Stimulated activated CD8-positive, alpha-beta memory T cell treated with anti-CD3 and anti-CD28 coated beads, Interleukin-12 subunit alpha, Interleukin-12 subunit beta, amount 100 ng/mL, for 1 hour (primary cell): Measurements from ENCODE around the gene ANXA8L1.
"Not testable (repeated sequence)": the region's sequence is repeated elsewhere in the genome, so short reads cannot be mapped to it uniquely, and the experiment has no call there.

Experiments
- DNase-seq: peaks from one replicate; pipeline ENCODE4 v3.0.0-alpha.2; 2020; ENCODE audit warnings: low read depth

ANXA8L1 gene, protein sequence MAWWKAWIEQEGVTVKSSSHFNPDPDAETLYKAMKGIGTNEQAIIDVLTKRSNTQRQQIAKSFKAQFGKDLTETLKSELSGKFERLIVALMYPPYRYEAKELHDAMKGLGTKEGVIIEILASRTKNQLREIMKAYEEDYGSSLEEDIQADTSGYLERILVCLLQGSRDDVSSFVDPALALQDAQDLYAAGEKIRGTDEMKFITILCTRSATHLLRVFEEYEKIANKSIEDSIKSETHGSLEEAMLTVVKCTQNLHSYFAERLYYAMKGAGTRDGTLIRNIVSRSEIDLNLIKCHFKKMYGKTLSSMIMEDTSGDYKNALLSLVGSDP

DNA sequence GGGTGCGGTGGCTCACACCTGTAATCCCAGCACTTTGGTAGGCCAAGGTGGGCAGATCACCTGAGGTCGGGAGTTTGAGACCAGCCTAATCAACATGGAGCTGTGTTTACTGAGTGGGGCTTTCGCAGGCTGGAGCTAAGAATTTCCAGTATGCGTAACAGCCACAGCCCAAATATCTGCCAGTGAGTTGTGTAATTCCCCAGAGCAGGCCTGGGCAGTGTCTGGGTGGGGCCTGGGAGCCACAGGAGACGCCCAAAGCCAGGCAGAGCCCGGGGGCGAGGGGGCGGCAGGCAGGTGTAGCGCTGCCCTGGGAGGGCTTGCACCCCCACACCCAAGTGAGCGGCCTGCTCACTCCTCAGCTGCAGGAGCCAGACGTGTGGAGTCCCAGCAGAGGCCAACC lies at the start of gene ANXA8L1:
TSS of gene ANXA8L1 (plus strand) at position 371 of the 400 bp plus-strand sequence. CDS start 76 bp downstream, outside the sequence.
- DNase-seq, result not testable (repeated sequence)

DNA sequence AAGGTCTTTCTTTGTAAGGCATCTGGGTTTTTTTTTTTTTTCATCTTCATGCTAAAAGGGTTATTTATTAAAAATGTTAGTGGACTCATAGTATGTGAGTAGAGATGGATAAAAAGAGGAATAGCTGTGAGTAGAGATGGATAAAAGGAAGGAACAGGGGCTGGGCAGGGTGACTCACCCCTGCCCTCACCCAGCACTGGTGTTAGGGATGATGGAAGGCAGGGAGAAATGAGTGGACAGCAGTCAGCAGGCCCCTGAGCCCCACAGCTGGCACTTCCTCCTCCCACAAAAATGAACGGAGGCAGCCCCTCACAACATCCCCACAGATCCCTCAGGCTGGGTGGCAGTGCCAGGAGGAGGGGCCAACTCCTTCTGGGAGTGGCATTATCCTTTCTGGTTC lies 49.5 kb upstream of the ANXA8L1 start:
- no peak for DNase-seq

DNA sequence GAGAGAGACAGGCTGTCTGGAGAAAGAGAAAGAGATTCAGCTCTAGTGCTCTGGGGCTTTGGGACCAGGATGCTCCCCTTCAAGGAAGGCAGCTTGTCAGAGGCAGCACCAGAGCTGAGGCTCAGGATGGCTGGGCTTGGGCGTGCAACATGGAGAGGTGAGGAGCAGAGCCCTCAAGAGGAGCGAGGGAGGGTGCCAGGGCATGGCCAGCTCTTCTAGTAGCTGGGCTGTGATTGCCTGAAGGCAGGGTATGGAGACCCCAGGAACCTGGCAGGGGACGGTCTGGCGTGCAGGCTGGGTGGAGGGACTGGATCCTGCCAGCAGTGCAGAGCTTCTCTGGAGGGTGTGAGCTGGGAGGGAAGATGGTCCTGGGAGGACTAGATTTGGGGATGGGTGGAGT lies 48.6 kb upstream of the ANXA8L1 start:
- no peak for DNase-seq

DNA sequence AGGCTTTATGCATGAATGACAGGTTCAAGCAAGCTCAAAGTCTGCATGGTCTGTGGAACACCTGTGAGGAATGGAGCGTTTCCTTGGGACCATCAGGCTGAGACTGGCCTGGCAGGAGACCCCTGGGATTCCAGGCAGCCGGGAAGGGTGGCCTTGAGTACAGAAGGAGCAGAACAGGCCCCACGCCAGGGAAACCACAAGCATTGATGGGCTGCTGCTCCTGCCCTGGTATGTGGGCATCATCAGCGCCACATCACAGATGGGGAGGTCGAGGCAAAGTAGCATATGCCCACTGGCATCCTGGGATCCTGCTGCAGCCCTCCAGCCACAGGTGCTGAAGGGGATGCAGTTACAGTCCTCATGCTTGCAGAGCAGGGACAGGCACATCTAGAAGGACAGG lies 47.9 kb upstream of the ANXA8L1 start:
- DNase-seq, result no peak

DNA sequence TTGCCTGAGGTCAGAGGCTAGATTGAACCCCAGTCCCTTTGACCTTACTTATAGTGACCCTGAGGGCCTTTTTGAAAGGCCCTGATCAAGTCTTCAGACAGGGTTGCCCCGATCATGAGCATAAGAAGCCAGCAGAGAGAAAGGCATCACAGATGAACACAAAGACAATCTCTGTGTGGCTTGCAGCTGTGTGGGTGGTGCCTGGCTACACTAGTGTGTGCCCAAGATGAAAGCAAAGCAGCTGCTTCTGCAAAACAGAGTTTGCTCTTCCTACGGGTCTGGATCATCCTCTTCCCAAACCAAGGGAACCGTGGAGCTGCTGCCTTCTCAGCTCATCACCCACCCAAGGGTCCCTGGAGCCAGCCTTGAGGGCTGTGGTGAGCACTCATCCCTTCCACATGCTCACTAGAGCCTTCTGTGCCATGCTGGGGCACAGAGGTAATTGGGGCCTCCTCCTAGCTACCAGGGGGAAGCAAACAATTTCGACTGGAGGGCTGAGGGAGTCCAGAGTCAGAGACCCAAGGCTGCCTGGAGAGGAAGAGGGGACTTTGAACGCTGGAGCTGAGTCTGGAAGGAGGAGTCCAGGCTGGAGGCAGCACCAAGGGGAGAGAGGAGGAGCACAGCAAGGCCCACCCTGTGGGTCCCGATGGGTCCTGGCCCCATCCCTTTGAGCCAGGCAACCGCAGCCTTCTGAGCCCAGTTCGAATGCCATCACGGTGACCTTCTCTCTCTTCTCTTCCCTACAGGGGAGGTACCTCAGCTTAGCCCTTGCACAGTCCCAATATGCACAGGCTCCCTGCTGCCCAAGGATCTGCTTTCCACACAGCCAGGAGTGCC lies 46.5 kb upstream of the ANXA8L1 start:
- DNase-seq, result no peak

DNA sequence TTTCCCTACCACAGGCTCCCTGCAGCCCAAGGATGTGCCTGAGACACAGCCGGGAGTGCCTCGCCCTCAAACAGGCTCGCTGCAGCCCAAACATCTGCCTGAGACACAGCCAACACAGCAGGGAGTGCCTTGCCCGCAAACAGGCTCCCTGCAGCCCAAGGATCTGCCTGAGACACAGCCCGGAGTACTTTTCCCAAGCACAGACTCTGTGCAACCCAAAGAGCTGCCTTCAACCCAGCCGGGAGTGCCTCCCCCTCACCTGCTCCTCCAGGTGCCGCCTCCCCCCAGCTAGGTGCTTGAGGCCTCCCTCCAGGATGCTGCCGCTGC lies 45.9 kb upstream of the ANXA8L1 start:
- DNase-seq, result no peak

DNA sequence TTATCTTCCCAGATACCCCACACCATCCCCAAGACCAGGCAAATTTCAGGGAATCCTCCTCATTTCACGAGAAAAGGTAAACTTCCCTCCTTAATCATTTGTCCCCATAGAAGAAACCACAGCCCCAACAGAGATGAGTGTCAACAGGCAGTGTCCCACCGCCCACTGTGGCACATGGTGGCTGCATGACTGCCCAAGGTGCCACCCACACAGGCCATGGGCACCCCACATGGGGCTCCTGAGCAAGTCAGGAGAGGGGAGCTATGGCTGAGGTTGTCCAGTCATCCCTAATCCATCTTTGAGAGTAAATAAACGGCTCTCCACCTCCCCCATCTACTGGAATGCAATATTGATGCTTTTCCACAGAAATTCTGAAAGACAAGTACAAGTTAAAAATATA lies 44.7 kb upstream of the ANXA8L1 start:
- DNase-seq, result no peak

DNA sequence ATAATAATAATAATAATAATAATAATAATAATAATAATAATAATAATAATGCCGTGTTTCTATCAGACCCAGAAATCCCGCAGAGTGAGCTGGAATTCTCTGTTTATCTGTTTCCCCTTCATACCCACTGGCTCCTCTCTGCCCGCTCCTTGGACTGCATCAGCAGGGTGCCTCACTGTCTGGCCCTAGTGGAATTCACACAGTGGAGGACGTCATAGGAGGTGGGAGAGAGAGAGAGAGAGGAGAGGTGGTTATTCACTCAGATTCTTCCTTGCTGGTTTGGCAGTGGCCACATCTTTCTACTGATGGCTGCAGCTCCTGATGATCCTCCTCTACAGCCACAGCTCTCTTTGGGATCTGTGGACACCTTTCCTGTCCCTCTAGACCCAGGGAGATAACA lies 10.1 kb upstream of the ANXA8L1 start:
- not testable (repeated sequence) for DNase-seq

DNA sequence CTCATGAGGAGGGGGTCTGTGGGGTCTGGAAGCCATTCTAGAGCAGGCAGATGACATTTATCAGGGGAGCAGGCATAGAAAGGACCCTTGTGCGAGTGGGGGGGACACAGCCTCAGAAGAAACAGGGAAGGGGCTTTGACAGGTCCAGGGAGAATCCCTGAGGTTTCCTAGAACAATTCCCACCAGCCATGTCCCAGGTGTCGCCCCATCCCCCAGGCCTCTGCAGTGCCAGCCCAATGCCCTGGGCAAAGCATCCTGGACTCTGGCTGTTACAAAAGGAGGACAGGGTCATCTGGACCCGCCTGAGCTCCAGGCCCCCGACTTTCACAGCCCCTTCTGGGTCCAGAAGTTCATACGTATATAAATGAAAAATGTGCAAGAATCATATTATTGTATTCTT lies 8.4 kb upstream of the ANXA8L1 start:
- not testable (repeated sequence) for DNase-seq

DNA sequence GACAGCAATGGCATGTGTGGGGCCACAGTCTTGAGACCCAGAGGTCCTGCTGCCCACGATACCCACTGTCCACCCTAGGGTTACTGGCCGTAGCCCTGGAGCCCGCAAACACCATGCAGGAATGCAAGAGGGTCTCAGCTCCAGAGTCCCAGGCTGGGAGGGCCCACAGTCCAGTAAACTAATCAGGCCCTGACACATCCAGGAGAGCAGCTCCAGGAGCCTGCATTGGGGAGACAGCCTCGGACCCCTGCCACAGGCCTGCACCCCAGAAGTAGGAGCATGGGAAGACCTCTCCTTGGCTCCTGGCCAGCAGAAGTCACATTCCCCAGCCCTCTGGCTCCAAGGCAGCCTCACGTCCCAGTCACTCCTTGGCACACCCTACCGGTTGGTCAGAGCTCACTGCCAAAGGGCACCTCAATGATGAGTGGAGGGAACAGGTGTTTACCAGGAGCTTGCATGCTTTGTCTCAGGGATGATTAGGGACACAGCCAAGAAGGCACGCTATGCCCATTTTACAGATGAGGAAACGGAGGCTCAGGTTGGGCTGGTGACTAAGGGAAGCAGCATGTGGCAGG lies 7.8 kb upstream of the ANXA8L1 start:
- not testable (repeated sequence) for DNase-seq

DNA sequence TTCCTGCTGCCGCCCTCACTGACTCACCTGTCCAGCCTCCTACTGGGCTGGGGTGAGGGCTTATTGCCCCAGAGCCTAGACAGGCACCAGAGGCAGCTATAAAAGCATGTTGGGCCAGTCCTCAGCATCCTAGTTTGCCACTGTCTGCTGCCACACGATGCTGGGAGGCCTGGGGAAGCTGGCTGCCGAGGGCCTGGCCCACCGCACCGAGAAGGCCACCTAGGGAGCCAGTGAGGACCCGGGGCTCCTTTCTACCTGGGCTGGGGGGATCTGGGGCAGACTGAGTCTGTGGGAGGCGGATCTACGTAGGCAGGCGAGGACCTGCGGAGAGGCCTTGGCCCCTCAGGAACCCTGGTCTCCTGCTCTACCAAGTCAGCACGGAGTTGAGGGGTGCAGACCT lies 6.6 kb upstream of the ANXA8L1 start:
- not testable (repeated sequence) for DNase-seq

DNA sequence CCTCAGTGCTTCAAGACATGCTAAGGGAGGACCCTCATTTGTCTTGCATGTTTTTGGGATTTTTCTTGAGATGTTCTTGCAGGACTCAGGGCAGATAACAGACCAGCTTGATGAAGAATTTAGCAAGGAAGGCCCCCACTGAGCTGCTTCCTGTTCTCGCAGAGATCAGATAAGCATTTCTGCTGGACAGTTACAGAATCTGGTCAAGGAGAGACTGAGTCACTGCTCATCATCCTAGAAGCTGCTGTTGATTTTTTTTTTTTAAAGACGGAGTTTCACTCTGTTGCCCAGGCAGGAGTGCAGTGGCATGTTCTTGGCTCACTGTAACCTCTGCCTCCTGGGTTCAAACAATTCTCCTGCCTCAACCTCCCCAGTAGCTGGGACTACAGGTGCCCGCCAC lies 1.2 kb upstream of the ANXA8L1 start:
- not testable (repeated sequence) for DNase-seq

DNA sequence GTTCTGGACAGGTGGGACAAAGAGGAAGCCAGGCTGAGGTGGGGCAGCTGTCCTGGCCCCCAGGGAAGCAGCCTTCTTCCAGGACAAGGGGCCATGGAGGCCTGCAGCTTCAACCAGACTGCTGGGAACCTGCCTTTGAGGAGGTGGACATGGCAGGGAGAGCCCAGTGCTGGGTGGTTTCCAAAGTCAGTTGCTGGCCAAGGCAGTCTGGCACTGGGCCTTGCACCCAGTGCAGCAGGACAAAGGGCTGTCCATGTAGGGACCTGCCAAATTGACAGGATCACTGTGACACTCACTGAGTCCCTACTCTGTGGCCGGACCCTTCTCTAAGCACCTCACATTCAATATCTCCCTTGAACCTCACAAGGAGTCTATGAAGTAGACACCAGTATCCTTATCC lies 1.4 kb downstream of the ANXA8L1 start:
- not testable (repeated sequence) for DNase-seq

DNA sequence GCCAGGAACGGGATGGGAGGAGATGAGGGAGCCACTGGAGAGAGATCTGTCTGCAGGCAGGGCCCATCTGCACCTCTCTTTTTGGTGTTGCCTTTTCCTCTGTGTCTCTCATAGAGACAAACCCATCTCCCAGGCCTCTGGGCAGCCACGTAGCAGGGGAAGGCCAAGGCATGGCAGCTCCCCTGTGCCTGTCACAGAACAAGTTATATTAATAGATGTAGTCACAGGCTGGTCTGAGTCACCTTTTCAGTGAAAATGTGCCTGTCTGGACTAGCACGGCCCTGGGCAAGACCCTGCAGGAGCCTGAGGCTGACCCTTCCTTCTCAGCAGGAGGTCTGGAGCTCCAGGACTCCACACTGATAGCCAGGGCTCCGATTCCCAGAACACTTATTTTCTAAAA lies 2.1 kb downstream of the ANXA8L1 start:
- not testable (repeated sequence) for DNase-seq

DNA sequence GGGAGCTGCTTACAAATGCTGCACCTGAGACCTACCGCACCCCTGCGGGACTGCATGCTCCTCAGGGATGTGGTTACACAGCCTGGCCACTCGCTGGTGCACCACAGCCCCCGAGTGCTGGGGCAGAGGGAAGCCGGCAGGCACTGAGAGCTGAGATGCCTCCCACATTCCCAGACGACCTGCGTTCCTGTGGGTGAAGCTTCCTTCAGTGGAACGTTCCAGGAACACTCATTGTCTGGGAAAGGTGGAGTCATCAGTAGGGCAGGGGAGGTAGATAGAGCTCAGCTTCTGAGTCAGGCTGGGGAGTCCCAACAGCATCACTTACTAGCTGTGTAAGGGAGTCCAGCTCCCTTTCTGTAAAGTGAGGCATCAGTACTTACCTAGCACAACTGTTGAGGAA lies 2.5 kb downstream of the ANXA8L1 start:
- not testable (repeated sequence) for DNase-seq

DNA sequence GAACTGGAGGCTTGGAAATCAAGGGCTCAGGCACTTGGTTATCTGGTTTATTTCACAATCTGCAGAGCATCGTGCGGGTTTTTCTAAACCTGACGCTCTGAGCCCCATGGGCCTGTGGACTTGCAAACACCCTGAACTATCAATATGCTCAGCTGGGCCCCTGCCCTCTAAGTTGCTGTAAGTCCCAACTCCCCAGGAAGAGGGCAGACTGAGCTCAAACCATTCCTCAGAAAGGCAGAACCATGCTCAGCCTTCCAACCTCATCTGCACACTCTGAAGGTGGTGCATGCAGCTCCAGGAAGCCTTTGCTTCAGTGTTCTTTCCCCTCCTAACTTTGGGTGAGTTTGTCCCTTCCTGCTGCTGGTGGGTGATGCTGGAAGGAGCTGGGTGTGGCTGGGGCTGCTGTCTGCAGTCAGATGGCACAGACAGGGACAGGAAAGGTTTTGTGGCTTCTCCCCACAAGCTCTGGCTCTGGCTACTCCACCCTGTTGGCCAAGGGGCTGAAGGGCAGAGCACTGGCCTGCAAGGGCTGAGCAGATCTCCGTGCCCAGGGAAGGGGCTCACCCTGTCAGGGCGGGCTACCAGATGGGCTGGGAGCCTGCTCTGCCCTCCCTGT lies 3.8 kb downstream of the ANXA8L1 start:
- DNase-seq, result not testable (repeated sequence)

DNA sequence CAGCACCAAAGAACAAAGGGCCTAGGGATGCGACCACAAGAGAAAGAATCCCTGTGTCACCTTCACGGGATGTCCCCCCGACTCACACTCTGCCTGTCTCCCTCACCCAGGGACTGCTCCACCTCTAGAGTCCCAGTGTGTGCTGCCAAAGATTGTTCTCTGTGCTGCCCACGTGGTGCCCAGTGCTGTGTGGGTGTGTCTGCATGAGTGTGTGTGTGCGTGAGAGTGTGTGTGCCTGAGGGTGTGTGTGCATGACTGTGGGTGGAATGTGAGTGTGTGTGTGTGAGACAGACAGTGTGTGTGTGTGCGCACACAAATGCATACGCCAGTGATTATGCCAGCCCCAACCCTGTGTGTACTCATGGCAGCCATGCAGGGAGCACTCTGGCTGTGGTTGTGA lies 10.3 kb downstream of the ANXA8L1 start:
- DNase-seq, result not testable (repeated sequence)

DNA sequence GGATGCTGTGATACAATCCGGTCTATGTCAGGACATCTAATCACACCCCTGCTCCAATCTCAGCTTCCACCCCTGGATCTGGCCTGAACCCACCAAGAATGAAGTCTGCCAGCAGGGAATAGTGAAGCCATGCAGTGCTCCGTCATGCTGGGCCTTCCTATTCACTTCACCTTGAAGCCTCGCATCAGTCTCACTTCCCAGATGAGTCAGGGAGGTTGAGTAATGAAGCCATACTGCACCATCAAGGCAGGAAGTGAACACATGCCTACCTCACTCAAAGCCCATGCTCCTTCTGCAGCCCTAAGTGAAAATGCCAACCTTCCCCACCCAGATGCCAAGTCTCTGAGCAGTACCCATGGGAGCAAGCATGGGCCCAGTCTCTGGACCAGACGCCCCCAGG lies 11.1 kb downstream of the ANXA8L1 start:
- DNase-seq, result not testable (repeated sequence)

DNA sequence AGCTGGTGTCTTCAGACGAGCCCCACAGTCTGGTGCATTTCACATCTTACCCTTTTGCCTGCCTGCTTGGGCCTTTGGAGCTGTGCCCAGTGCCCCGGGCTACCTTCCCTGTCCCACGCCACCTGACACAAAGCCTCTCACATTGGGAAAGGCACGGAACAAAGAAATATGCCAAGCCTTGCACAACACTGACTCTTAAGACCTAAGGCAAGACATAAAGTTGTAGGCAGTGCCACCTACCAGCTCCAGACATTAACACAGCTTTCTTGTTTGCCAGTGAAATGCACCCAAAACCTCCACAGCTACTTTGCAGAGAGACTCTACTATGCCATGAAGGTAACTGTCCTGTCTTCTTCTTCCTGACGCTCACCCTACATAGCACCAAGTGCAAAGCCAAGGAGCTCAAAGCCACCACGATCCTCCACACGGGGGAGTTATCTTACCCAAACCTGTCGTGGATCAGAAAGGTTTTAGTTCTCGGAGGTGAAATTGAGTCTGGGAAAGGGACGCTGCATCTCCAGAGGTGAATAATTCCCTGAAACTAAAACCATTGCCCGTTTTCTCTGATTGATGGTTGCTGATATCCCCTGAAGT lies 11.8 kb downstream of the ANXA8L1 start:
- DNase-seq, result not testable (repeated sequence)

DNA sequence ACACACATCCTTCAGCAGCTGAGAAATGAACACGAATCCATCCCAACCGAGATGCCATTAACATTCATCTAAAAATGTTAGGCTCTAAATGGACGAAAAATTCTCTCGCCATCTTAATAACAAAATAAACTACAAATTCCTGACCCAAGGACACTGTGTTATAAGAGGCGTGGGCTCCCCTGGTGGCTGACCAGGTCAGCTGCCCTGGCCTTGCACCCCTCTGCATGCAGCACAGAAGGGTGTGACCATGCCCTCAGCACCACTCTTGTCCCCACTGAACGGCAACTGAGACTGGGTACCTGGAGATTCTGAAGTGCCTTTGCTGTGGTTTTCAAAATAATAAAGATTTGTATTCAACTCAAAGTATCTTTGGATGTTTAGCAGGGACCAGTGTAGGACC lies 15.8 kb downstream of the ANXA8L1 start:
- DNase-seq, result not testable (repeated sequence)

DNA sequence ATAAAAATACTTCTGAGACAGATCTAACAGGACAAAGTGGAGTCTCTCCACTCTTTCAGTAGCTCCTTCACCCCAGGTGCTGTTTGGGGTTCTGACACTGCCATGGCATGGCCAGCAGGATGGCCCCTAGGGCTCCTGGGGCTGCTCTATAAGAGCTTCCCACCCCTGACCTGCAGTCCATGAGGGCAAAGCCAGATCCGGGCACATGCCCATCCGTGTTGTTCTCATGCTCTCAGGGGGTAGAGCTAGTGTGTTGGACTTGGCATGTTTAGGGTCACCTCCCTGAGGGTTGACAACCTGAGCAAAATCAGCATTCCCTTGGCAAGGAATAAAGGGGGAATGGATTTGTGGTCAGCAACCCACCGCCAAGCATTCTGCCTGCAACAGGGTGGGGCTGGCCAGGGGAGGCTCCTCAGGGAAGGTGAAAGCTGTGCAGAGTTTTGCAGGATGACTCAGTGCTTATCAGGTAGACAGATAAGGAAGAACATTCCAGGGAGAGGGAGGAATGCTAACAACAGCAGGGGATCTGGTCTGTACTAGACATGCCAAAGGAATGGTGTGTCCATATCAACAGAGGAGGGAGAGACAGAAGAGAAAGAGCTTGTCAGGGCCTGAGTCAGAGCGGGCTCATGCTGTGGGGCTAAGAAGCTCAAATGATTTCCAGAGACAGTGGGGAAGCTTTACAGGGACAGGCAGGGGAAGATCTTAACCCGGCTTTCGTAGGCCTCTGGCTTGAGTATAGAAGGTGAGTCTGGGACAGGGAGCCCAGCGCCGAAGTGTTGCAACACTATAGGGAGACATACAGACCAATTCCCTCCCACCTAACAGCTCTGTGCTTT lies 21.1 kb downstream of the ANXA8L1 start:
- DNase-seq, result not testable (repeated sequence)
